ENCODE measurements around the gene RALY.
A peak's percentile ranks its signal among the peaks of the same experiment; 100 is the strongest.

DNA sequence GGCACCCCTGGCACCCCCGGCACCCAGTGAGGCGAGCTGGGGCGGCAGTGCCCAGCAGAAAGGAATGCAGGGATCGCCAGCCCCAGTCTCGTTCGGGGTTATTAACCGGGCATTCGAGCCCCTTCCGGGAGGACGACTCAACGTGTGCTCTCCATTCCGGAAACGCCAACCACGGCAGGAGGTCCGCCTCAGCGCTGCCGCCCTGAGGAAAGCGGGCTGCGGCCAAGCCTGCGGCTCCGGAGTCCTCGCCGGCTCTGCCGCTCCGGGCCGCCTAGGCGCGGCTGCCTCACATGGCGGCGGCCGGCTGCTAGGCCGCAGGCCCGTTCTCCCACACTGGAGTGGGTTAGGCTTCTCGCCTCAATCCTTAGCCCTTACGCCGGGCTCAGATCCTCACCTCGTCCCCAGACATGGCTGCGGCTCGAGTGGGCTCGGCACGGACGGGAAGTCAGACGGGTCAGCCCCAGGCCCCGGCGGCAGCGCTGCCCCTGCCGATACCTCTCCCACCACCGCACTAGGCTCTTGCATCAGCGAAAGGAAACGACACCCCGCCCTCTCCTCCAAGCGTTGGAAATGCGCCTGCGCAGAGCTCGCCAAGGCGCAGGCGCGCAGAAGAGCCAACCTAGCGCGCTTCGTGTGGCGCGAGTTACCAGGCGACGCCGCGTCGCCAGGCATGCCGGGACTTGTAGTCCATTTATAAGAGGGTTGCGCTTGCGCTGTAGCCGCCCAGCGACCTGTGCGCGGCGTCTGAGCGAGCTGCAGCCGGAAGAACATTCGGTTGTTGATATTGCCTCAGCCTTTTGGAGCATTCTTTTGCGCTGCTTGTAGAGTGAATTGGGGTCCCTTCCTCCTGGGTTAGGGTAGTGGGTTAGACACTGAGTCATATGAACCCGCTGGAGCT, 118.2 kb downstream of the RALY start, which contains the start of gene EIF2S2:
- TF ChIP-seq POLR2AphosphoS5 (IDR thresholded peaks at IDR 0.05), result peak in 2 of 3 donors; percentile 74 to 81
- TF ChIP-seq, protein P1, sequence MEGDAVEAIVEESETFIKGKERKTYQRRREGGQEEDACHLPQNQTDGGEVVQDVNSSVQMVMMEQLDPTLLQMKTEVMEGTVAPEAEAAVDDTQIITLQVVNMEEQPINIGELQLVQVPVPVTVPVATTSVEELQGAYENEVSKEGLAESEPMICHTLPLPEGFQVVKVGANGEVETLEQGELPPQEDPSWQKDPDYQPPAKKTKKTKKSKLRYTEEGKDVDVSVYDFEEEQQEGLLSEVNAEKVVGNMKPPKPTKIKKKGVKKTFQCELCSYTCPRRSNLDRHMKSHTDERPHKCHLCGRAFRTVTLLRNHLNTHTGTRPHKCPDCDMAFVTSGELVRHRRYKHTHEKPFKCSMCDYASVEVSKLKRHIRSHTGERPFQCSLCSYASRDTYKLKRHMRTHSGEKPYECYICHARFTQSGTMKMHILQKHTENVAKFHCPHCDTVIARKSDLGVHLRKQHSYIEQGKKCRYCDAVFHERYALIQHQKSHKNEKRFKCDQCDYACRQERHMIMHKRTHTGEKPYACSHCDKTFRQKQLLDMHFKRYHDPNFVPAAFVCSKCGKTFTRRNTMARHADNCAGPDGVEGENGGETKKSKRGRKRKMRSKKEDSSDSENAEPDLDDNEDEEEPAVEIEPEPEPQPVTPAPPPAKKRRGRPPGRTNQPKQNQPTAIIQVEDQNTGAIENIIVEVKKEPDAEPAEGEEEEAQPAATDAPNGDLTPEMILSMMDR (IDR thresholded peaks at IDR 0.05), result no peak
- TF ChIP-seq EP300 (IDR thresholded peaks at IDR 0.05), result no peak
- TF ChIP-seq POLR2A (IDR thresholded peaks at IDR 0.05), result peak; percentile 76 to 95

Measured in suprapubic skin (tissue), 4 donors.